GM12875 (cell line): ENCODE results near the gene INSR.

Source experiments
- H3K4me3 ChIP-seq: one replicate; pipeline ENCODE4 v1.5.1; 2011; ENCODE audit warnings: low read depth, low read length, control low read depth
- TF ChIP-seq, protein P1 (sequence below): IDR thresholded peaks from 2 replicates; pipeline ENCODE4 v1.5.1; 2011; ENCODE audit warnings: low read depth, mild to moderate bottlenecking, control low read depth, inconsistent platforms, low read length, moderate library complexity, borderline replicate concordance; ENCODE audit not compliant: insufficient read depth

The INSR gene

DNA sequence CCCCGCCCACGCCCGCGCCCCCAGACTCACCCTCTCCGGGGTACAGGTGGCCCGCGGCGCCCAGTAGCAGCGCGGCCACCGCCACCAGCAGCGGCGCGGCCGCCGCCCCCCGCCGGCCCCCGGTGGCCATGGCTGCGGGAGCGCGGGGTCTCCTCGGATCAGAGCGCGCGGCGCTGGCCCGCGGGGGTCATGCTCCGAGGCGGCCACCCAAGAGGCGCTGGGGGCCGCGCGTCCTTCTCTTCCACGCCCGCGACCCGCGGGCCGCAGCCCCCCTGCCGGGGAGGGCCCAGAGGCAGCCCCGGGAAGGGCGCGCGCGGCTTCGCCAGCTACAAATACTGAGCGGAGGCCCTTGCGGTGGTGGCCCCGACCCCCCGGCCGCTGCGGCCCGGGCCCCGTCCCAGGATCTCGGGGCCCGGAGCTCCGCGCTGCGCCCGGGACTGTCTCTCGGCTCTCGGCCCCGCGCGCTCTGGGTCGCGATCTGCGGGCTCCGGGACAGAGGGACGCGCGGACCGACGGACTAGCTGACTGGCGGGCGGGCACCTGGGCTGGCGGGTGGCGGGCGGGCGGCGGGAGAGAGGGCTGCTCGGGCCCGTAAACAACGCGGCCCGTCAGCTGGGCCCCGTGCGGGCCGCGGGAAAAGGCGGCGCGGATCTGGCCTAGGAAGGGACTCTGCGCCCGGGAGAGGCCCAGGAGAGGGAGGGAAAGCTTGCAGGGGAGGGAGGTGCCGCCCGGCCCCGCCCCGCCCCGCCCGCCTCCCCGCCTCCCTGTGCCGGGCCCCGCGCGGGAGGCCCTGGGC, at the start of gene INSR:
Gene INSR, minus strand, starts transcription at position 653 of the 796 bp plus-strand sequence. Its CDS starts 523 bp downstream, at position 130.
- TF ChIP-seq, protein P1, sequence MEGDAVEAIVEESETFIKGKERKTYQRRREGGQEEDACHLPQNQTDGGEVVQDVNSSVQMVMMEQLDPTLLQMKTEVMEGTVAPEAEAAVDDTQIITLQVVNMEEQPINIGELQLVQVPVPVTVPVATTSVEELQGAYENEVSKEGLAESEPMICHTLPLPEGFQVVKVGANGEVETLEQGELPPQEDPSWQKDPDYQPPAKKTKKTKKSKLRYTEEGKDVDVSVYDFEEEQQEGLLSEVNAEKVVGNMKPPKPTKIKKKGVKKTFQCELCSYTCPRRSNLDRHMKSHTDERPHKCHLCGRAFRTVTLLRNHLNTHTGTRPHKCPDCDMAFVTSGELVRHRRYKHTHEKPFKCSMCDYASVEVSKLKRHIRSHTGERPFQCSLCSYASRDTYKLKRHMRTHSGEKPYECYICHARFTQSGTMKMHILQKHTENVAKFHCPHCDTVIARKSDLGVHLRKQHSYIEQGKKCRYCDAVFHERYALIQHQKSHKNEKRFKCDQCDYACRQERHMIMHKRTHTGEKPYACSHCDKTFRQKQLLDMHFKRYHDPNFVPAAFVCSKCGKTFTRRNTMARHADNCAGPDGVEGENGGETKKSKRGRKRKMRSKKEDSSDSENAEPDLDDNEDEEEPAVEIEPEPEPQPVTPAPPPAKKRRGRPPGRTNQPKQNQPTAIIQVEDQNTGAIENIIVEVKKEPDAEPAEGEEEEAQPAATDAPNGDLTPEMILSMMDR = no peak
- peak within 1 kb of the TSS; percentile 95 for H3K4me3 ChIP-seq

DNA sequence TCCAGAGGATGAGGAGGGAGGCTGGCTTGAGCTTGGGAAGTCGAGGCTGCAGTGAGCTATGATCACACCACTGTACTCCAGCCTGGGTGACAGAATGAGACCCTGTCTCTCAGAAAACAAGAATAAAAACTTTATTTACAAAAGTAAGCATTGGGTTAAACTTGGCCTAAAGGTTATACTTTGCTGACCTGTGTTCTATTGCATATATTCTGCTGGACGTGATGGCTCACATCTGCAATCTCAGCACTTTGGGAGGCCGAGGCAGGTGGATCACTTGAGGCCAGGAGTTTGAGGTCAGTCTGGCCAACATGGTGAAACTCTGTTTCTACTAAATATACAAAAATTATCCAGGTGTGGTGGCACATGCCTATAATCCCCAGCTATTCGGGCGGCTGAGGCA, 47.9 kb upstream of the INSR start:
- no peak overlapping the region for H3K4me3 ChIP-seq
- TF ChIP-seq, protein P1 = no peak

DNA sequence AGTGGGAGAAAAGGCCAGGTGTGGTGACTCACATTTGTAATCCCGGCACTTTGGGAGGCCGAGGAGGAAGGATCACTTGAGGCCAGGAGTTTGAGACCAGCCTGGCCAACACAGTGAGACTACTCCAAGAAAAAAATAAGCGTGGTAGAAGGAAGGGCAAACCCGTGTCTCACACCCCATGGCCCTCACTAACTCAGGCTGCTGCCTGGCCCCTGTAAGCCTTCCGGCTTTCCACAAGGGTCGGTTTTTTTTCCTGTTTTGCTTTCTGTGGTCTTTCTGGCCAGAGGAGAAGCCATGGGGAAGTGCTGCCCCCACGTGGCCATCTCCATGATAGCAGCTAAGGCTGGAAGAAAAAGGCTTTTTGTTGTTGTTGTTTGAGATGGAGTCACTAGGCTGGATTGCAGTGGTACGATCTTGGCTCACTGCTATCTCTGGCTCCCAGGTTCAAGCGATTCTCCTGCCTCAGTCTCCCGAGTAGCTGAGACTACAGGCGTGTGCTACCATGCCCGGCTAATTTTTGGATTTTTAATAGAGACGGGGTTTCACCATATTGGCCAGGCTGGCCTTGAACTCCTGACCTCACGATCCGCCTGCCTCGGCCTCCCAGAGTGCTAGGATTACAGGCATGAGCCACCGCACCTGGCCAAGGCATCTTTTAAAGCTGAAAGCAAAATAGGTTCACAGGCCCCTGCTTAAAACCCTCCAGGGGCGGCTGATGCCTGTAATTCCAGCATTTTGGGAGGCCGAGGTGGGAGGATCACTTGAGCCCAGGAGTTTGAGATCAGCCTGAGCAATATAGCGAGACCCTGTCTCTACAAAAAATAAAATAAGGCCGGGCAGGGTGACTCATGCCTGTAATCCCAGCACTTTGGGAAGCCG, 47.0 kb upstream of the INSR start:
- TF ChIP-seq, protein P1 = peak; percentile 89
- no peak overlapping the region for H3K4me3 ChIP-seq

DNA sequence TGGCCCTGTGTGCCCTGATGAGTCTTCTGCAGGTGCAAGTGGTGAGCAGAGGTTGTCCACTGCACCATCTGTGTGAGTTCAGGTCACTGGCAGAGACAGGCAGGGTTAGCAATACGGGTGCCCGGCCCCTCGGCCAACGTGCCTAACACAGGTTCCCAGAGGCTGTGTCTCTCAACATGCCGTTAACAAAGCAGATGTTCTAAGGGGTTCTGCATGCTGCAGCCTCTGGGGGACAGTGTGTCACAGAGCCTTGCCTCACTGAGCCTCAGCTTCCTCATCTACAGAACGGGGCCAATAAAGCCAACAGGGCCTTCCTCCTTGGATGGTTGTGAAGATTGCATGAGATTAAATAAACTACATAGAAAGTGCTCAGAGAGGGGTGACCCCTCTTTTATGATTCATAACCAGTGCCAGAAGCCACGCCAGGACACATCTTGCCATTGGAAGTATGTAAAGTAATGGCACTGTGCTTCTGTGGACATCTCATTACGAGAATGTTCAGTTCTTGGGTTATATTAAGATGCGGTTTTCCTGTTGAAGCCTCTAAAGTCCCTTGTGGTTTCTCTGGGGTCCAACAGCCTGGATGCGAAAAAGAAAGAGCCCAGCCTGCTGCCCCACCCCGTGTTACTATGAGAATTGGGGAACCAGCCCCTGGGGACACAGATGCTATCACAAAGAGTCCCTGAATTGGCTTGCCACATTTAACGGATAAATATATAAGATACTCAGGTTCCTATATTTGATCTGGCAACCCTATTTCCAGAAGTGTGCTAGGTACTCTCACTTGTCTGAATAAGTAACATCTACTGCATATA, 43.4 kb upstream of the INSR start:
- no peak overlapping the region for H3K4me3 ChIP-seq

DNA sequence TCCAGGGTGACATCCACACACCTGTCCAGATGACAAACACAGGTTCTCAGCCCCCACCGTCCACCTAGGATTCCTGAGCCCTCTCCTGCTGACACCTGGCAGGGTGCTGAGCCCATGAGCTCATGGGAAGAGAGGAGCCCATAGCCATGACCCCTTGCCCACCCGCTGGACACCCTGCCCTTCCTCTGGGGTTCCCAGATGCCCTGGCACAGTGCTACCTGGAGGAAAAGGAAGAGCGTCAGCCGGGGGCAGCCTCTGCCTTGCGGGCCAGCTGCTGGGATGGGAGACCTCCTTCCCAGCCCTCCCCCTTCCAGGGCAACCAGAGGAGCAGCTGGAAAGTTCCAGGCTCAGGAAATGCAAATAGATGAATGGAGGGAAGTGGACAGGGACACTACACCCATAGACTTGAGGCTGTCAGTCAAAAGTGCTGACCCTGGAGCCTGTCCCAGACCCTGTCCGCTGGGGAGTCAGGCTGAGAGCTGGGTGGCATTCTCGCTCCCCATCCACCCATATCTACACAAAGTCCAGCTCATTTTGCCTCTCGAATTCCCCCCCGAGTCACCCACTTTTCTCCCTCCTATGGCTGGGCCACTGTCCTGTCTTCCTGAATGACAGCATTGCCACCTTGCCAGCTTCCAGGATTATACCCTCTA, 42.2 kb upstream of the INSR start:
- TF ChIP-seq, protein P1 = no peak
- H3K4me3 ChIP-seq = no peak overlapping the region

More for the DNA sequence above, 43.4 kb upstream of the INSR start:
- TF ChIP-seq, protein P1 = peak; percentile 37; the same call in 1 of the 2 replicates
